Neuron (in vitro differentiated cells): ENCODE results near the gene YOD1.

ENCODE experiments used
- H2AFZ ChIP-seq: one replicate; pipeline ENCODE4 v1.6.1; 2013; ENCODE audit warnings: low read depth, mild to moderate bottlenecking, inconsistent platforms, low read length, moderate library complexity
- H3K27me3 ChIP-seq: one replicate; pipeline ENCODE4 v1.6.1; 2013; ENCODE audit warnings: low read length; ENCODE audit not compliant: insufficient read depth
- H3K36me3 ChIP-seq: one replicate; pipeline ENCODE4 v1.6.1; 2013; ENCODE audit warnings: low read length; ENCODE audit not compliant: insufficient read depth
- H3K4me1 ChIP-seq: one replicate; pipeline ENCODE4 v1.6.1; 2013; ENCODE audit warnings: low read length; ENCODE audit not compliant: insufficient read depth
- H3K4me3 ChIP-seq: 2 replicates; pipeline ENCODE4 v1.5.1; 2013; ENCODE audit warnings: mild to moderate bottlenecking, low read length, moderate library complexity
- H3K9me3 ChIP-seq: one replicate; pipeline ENCODE4 v1.6.1; 2013; ENCODE audit warnings: low read length

The YOD1 gene

DNA sequence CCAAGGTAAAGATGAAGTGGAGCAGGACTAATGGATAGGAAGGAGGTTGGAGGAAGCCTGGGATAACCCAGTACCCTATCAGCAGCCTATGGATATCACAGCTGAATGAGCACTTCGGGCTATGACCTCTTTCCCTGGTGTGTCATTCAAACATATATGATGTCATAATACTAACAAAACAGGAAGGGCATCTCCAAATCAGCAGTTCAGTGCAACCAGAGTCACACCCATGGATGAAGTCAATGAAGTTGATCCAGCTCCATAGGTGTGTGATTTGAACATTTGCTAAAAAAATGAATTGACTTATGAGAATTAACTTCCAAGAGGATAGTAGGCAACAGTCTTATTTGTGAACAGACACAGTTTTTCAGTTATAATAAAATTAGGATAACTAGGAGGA, 16.8 kb downstream of the YOD1 start:
- Histone ChIP-seq H3K9me3 (no peaks in the 10 kb centered on the region), H2AFZ (no peak overlapping the region), H3K4me1 (no peaks in the 10 kb centered on the region), H3K36me3 (no peaks in the 10 kb centered on the region), H3K4me3 (no peak overlapping the region), H3K27me3 (peaks cover 34% of the 10 kb centered on the region)

DNA sequence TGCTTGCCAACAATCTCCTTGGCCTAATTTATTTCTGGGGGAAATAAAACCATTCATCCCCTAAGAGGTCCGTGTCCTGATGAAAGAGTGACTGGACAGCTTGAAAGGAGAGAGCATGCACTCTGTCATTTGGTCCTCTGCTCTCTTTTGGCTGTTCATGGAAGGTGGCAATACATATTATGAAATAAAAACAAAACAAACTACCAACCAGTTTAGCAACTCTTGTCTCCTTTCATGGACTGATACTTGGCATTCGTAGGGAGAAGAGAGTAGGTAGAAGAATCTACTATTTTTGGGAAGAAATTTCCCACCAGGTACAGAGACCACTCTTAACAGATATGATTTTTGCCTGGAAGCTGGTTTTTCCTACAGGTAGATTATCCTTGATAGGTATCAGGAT, 17.7 kb downstream of the YOD1 start:
- no peaks in the 10 kb centered on the region for H3K9me3 ChIP-seq
- H3K4me3 ChIP-seq, result no peak overlapping the region
- H3K27me3 ChIP-seq, result peaks cover 41% of the 10 kb centered on the region

DNA sequence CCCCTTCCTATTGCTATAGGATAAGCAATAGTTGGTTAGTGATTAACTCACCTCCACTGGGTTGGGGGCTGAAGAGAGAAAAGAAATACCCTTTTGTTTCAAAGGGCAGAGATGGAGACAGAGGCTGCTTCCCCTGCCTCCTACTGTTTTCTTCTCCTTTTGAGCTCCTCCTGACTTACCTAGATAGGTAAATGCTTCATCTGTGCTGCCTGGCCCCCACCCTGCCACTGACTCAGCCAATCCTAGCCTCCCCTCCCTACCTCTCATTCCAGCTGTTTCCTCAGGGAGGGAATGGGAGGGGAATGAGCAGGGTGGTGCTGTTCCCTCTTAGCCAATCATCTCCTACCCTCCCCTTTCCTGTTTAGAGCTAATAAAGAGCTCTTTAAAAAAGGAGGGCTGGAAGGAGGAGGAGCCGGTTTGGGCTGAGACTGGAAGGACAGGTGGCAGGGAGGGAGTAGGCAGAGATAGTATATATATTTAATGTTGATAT, 18.4 kb downstream of the YOD1 start, which contains the start of gene C1orf116:
Gene C1orf116 (minus strand): TSS at position 229 of the 490 bp plus-strand sequence. CDS start 5,158 bp downstream, outside the sequence.
- peaks cover 44% of the 10 kb centered on the region for H3K27me3 ChIP-seq
- H3K9me3 ChIP-seq, result no peaks in the 10 kb centered on the region
- no peaks in the 10 kb centered on the region for H3K36me3 ChIP-seq
- H3K4me1 ChIP-seq, result no peaks in the 10 kb centered on the region
- H3K4me3 ChIP-seq, result no peak within 1 kb of the TSS
- H2AFZ ChIP-seq, result no peak within 1 kb of the TSS

More for the DNA sequence above, 17.7 kb downstream of the YOD1 start:
- Histone ChIP-seq H3K36me3 (no peaks in the 10 kb centered on the region), H2AFZ (no peak overlapping the region), H3K4me1 (no peaks in the 10 kb centered on the region)

DNA sequence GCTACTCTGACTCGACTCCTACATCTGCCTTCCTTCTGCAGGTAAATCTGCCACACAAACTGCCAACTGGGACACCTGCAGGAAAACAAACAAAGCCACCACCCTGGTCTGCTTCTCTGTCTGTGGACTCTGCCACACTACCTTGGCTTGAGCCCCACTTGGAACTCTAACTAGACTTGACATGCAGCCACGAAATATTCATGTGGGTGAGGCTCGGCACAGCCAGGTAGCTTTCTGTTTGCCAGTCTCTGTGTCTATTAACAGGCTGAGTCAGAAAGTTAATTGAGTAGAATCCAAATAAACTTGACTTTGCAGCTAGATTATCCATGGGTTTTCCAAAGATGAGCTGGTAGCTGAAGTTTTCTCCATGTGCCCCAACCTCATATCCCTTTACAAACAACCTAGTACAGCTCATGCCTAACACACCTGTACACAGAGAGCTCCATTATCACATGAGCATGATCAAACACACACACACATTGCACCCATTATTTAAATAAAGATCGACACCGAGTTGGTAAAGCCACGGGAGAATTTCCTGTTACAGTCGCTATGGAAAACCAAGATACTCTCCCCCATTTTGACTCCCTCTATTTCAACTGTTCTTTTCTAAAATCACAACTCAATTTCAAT, 19.3 kb downstream of the YOD1 start:
- Histone ChIP-seq H3K36me3 (no peaks in the 10 kb centered on the region), H3K4me1 (no peaks in the 10 kb centered on the region), H3K4me3 (no peak overlapping the region), H3K27me3 (peaks cover 50% of the 10 kb centered on the region), H3K9me3 (no peaks in the 10 kb centered on the region), H2AFZ (no peak overlapping the region)

DNA sequence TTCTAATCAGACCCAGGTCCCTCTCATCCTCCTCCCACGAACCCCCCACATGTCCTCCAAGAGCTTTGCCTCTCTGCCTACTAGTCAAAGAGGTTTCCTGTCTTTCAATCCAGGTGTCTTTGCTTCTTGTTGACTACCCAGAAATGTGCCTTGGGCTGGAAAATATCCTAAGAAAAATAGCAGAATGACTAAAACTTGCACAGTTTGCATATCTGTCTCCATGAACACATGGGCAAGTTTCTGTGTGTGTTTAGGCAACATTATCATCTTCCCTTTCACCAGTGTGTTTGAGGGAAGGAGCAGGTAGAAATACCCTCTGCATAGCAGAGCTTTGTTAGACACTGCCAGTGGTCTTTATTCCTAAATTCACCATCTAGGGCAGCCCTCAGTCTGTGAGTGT, 20.0 kb downstream of the YOD1 start:
- Histone ChIP-seq H3K4me1 (peaks cover 3% of the 10 kb centered on the region), H2AFZ (no peak overlapping the region), H3K4me3 (no peak overlapping the region), H3K27me3 (peaks cover 58% of the 10 kb centered on the region), H3K9me3 (no peaks in the 10 kb centered on the region), H3K36me3 (no peaks in the 10 kb centered on the region)

DNA sequence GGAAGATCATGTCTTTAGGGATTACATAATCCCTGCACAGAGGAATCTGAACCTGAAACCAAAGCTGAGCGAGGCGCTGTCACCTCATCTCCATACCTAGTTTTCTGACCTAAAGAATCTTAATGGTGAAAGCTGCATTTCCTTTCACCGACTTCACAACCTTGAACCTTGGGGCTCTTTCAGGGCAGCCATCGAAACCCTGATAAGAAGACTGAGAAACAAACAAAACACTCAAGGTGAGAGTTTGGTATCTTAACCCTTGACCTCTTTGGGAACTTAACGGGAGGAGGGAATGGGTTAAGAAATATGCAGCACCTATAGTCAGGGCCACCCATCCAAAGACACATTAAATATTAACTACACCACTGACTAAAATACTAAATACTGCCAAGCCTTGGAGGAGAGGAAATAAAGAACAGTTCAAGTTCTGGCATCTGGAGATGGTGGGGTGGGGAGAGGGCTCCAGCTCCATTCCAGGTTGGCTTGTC, 20.4 kb downstream of the YOD1 start:
- Histone ChIP-seq H3K9me3 (no peaks in the 10 kb centered on the region), H3K36me3 (no peaks in the 10 kb centered on the region), H3K4me1 (peaks cover 3% of the 10 kb centered on the region), H2AFZ (no peak overlapping the region), H3K4me3 (no peak overlapping the region), H3K27me3 (peaks cover 60% of the 10 kb centered on the region)

DNA sequence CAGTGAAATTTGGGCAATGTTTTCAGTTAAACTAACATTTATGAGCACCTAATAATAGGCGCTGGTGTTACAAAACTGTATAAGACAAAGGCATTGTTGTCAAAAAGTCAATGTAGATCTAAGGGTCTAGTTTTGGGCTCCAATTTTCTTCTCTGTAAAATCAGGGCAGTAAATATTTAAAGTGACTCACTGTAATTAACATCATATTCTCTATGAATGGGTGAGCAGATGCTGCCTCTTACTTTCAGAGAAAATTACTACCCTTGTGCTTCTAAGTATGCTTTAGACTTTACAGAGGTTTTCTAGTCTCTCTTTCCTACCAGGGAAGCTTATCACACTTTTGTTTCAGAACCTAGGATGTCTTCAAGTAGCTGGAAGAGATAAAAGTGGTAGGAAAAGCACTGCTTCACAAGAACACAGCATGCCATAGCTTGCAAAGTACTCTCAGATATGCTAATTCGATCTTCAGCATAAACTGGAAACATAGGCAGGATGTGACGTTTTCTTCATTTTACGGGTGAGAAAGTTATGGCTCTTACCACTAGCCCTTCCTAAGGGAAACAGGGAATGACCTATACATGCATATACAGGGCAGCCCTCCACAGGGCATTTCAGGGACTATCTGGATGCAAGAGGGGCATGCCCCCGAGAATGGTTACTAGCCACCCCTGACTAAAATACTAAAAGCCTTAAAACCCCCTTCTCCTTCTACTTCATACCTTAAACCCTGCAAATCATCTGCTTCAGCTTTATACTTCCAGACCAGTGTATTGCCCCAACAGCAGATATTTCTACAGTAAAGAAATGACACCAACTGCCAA, 21.1 kb downstream of the YOD1 start:
- no peak overlapping the region for H2AFZ ChIP-seq
- peaks cover 57% of the 10 kb centered on the region for H3K27me3 ChIP-seq
- no peaks in the 10 kb centered on the region for H3K9me3 ChIP-seq
- peaks cover 3% of the 10 kb centered on the region for H3K4me1 ChIP-seq
- H3K36me3 ChIP-seq, result no peaks in the 10 kb centered on the region
- no peak overlapping the region for H3K4me3 ChIP-seq

DNA sequence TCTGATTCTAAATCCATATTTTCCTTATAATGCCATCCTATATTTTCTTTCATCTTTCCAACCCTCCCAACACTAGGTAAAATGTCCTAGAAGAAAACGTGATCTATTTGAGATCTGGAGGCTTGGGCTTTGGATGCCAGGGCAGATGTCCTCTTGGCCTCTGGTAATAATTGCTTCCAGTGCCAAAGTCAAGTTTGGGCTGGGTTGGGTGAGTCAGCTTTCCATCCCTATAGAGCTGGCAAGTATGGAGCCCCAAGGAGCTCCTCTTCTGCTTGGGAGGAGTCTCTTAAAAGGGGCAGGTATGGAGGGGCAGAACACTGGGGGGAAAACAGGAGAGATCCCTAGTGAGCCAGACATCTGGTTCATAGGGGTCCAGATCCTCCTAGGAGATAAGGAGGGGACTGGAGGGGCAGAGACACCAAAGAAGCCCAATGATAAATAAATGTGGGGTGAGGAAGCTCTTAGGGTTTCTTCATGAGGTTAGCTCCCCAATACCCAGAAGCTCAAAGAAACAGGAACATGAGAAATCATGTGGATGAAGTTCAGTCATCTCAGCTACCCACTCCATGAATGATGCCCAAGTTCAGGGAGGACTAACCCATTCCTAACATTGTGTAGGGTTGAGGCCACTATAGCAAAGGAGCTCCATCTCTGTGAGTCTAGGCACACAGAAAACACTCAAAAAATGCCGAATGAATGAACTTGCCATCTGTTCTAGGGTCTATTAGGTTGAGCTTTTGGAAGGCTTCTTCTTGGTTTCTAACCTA, 21.9 kb downstream of the YOD1 start:
- Histone ChIP-seq H3K4me3 (no peak overlapping the region), H3K9me3 (no peaks in the 10 kb centered on the region)

DNA sequence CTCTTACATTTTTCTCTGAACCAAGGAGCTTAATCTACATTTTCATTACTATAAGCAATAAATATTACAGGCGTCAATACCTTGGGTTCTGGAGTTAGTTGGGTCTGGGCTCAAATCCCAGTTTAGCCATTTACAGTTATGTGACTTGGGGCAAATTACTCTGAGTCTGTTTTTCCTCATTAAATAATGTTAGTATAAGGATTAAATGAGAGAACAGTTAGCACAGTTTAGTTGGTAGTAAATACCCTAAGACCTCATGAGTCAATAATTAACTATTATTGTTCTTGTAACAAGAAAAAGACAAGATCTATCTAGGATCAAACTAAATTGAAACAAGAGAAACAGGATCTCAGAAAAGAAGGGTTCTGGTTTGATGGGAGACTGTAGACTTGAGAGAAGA, 23.1 kb downstream of the YOD1 start:
- H3K4me1 ChIP-seq, result peaks cover 3% of the 10 kb centered on the region
- H2AFZ ChIP-seq, result no peak overlapping the region
- H3K27me3 ChIP-seq, result peaks cover 61% of the 10 kb centered on the region
- H3K36me3 ChIP-seq, result no peaks in the 10 kb centered on the region
- no peaks in the 10 kb centered on the region for H3K9me3 ChIP-seq
- no peak overlapping the region for H3K4me3 ChIP-seq

More for the DNA sequence above, 21.9 kb downstream of the YOD1 start:
- Histone ChIP-seq H3K27me3 (peaks cover 58% of the 10 kb centered on the region), H3K4me1 (peaks cover 3% of the 10 kb centered on the region), H3K36me3 (no peaks in the 10 kb centered on the region), H2AFZ (no peak overlapping the region)

DNA sequence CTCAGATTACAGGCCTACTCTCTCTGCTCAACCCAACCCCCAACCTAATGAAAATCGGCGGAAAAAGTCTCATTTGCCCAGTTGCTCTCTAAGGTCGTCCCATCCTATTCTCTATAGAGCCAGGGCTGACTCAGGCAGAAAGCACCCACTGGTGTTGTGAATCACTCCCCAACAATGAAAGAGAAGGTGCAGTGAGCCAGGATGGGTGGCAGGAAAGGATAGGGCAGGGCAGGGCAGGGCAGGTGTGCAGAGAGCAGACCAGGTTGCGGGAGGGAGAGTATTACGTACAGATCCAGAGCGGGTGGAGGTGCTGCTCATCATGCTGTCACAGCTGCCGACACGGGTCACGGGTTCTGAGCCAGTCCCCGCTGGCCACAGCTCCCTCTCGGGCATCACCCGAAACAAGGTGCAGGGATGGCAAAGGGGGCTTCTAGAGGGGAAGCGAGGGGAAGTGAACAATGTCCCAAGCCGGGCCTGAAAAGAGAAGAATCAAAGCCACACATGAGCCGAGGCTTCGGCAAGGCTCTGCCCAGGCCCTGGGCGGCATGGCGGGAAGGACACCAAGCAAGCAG, 23.7 kb downstream of the YOD1 start:
- H3K4me1 ChIP-seq, result peaks cover 3% of the 10 kb centered on the region
- no peak overlapping the region for H2AFZ ChIP-seq
- H3K27me3 ChIP-seq, result peaks cover 57% of the 10 kb centered on the region
- H3K9me3 ChIP-seq, result no peaks in the 10 kb centered on the region
- no peak overlapping the region for H3K4me3 ChIP-seq
- H3K36me3 ChIP-seq, result no peaks in the 10 kb centered on the region

DNA sequence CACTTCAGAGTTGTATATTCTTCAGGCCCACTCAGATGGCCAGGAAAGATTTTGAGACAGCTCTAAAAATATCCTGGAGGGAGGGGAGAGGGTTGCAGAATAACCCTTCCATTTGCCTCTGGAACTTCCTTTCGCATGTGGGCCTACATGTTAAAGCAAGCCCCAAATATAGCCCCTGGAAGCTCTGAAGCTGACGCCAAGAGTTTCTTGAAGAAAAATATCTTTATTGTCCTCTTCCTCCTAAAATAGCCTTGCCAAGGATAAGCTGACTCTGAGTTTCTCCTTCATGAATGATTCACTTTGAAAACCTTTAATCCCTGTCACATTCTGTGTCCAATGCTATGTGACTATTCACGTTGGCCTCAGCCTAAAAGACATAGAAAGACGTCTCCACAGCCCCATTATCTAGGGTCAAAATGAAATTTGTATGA, 24.9 kb downstream of the YOD1 start:
- Histone ChIP-seq H3K4me3 (no peak overlapping the region), H3K4me1 (peaks cover 3% of the 10 kb centered on the region), H3K9me3 (no peaks in the 10 kb centered on the region), H2AFZ (no peak overlapping the region), H3K27me3 (peaks cover 57% of the 10 kb centered on the region), H3K36me3 (no peaks in the 10 kb centered on the region)

DNA sequence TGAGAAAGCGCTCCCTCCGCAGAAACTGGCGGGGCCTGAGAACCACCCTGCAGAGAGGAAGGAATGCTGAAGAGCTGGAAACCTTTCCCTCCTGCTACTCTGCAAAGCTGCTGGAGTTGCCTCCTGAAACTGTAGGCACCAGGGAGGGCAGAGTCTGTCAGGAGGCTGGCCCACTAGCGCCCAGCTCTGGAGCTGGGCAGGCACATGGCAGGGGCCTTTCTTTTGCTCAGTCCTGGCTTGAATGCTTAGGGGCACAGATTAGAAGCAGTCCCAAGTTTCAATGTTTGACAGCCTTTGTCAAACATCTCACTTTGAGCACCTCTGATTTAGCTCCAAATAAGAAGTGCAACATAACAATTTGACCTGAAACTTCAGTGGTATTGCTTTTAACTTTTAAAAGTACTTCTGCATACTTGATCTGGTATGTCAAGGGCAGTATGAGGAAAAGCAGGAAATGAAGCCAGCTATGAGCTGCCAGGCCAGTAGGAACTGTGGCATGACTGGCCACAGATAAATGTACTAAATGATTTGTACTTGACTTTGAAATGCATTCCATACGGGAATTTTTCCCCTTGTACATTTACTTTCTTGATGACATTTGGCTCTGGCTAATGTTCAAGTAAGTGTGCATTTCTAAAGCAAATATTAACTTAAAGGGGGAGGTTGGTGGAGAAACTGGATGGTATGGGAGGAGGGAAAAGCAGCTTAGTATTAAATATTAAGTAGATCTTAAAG, 25.7 kb downstream of the YOD1 start:
- H3K36me3 ChIP-seq, result no peaks in the 10 kb centered on the region
- no peak overlapping the region for H3K4me3 ChIP-seq
- H2AFZ ChIP-seq, result no peak overlapping the region
- peaks cover 51% of the 10 kb centered on the region for H3K27me3 ChIP-seq
- peaks cover 3% of the 10 kb centered on the region for H3K4me1 ChIP-seq
- no peaks in the 10 kb centered on the region for H3K9me3 ChIP-seq
